SK-N-SH (cell line): ENCODE data around the gene PIK3CA. TPM values are rescaled to one million over a fixed set of nuclear protein-coding genes. Genes with fewer than 3 reads are reported as not detected.

Experiments used
- CTCF ChIA-PET: fragments of 300-600, 350-600 bp; formaldehyde crosslinking; extraction: SDS; loops from one replicate; lab custom pipeline; 2021; lab: Yijun Ruan, JAX
- POLR2A ChIA-PET: fragments of 350-600 bp; sonication (Branson Sonifier 250); formaldehyde crosslinking; extraction: SDS; loops from one replicate; lab custom pipeline; 2020; ENCODE audit warnings: antibody characterized with exemption, inconsistent platforms; lab: Yijun Ruan, JAX
- DNase-seq: peaks from one replicate; pipeline ENCODE4 v3.0.0; 2012
- H2AFZ ChIP-seq: fragments of 200-600 bp; sonication (generic); 2 replicates; pipeline ENCODE4 v1.8.1; 2016; ENCODE audit warnings: antibody characterized with exemption, mild to moderate bottlenecking, low read depth
- H3F3A ChIP-seq: fragments of 200-600 bp; sonication (generic); replicated peaks from 2 replicates; pipeline ENCODE3; 2016; ENCODE audit warnings: antibody characterized with exemption, mild to moderate bottlenecking; ENCODE audit not compliant: insufficient read depth
- H3K27ac ChIP-seq, 2 experiments: fragments of 200-500 bp in 1 of 2; fragments of 200-600 bp in 1 of 2; sonication (Bioruptor generic) in 1 of 2; sonication (generic), shearing (Covaris generic) in 1 of 2; 2 replicates each; pipeline versions ENCODE4 v1.5.1 to v1.6.1; 2014 to 2016; ENCODE audit warnings: low read depth in 2 of 2, inconsistent platforms in 1 of 2, low read length in 1 of 2, mild to moderate bottlenecking in 1 of 2, mixed read lengths in 1 of 2
- H3K27me3 ChIP-seq: fragments of 200-600 bp; sonication (generic), shearing (Covaris generic); 2 replicates; pipeline ENCODE4 v1.6.1; 2016; ENCODE audit warnings: mixed run types; ENCODE audit not compliant: insufficient read depth
- H3K36me3 ChIP-seq, 2 experiments: fragments of 200-500 bp in 1 of 2; fragments of 200-600 bp in 1 of 2; sonication (Bioruptor generic) in 1 of 2; sonication (generic) in 1 of 2; replicated peaks in 1 of 2; 2 replicates each; pipeline versions ENCODE3 to v1.5.1; 2014 to 2016; ENCODE audit warnings: low read length in 1 of 2, mild to moderate bottlenecking in 1 of 2; ENCODE audit not compliant: insufficient read depth in 2 of 2, control insufficient read depth in 1 of 2
- H3K4me1 ChIP-seq, 2 experiments: fragments of 200-500 bp in 1 of 2; fragments of 200-600 bp in 1 of 2; sonication (Bioruptor generic) in 1 of 2; sonication (generic), shearing (Covaris generic) in 1 of 2; 2 replicates each; pipeline versions ENCODE4 v1.5.1 to v1.6.1; 2014 to 2016; ENCODE audit warnings: low read depth in 1 of 2, low read length in 1 of 2, mixed run types in 1 of 2; ENCODE audit not compliant: insufficient read depth in 2 of 2, control insufficient read depth in 1 of 2
- H3K4me2 ChIP-seq: fragments of 200-600 bp; sonication (generic), shearing (Covaris generic); 2 replicates; pipeline ENCODE4 v1.6.1; 2017; ENCODE audit warnings: mixed run types
- H3K4me3 ChIP-seq, 2 experiments: fragments of 200-500 bp in 1 of 2; fragments of 200-600 bp in 1 of 2; sonication (Bioruptor generic) in 1 of 2; sonication (generic), shearing (Covaris generic) in 1 of 2; 2 replicates each; pipeline versions ENCODE4 v1.5.1 to v1.8.1; 2014 to 2016; ENCODE audit warnings: low read depth in 2 of 2, inconsistent platforms in 1 of 2, low read length in 1 of 2, mild to moderate bottlenecking in 1 of 2, mixed read lengths in 1 of 2, moderate library complexity in 1 of 2
- H3K79me2 ChIP-seq: fragments of 200-600 bp; sonication (generic); 2 replicates; pipeline ENCODE4 v1.8.1; 2017; ENCODE audit warnings: mild to moderate bottlenecking; ENCODE audit not compliant: insufficient read depth
- H3K9ac ChIP-seq: fragments of 200-600 bp; sonication (generic); 2 replicates; pipeline ENCODE4 v1.6.1; 2017; ENCODE audit warnings: mixed run types
- H3K9me2 ChIP-seq: fragments of 200-600 bp; sonication (generic); 2 replicates; pipeline ENCODE4 v1.6.1; 2017; ENCODE audit warnings: mixed run types
- H3K9me3 ChIP-seq: fragments of 200-600 bp; sonication (generic); 2 replicates; pipeline ENCODE4 v1.6.1; 2017; ENCODE audit warnings: mixed run types, mild to moderate bottlenecking, moderate library complexity
- H4K20me1 ChIP-seq: fragments of 200-600 bp; sonication (generic); 2 replicates; pipeline ENCODE4 v1.6.1; 2017; ENCODE audit warnings: mild to moderate bottlenecking, mixed run types; ENCODE audit not compliant: insufficient read depth
- ELF1 ChIP-seq: IDR thresholded peaks from 2 replicates; pipeline ENCODE4 v1.4.0; 2012
- EZH2phosphoT487 ChIP-seq: fragments of 200-600 bp; sonication (generic); IDR thresholded peaks from 2 replicates; pipeline ENCODE4 v1.6.1; 2017; ENCODE audit warnings: low read depth, mixed run types, mild to moderate bottlenecking, antibody characterized with exemption, moderate library complexity, borderline replicate concordance
- FOSL2 ChIP-seq: IDR thresholded peaks from 2 replicates; pipeline ENCODE4 v1.4.0; 2012; ENCODE audit warnings: low read depth, mild to moderate bottlenecking, moderate library complexity, borderline replicate concordance
- GATA2 ChIP-seq: sonication (generic); formaldehyde crosslinking; IDR thresholded peaks from 2 replicates; pipeline ENCODE4 v1.5.0; 2020; ENCODE audit warnings: mild to moderate bottlenecking, missing genetic modification reagents
- JUND ChIP-seq: IDR thresholded peaks from 2 replicates; pipeline ENCODE4 v1.4.0; 2012
- MAX ChIP-seq: IDR thresholded peaks from 2 replicates; pipeline ENCODE4 v1.4.0; 2012; ENCODE audit warnings: low read depth
- MEF2A ChIP-seq: IDR thresholded peaks from 2 replicates; pipeline ENCODE4 v1.4.0; 2012; ENCODE audit warnings: low read depth, borderline replicate concordance
- MXI1 ChIP-seq: IDR thresholded peaks from 2 replicates; pipeline ENCODE4 v1.6.1; 2012; ENCODE audit warnings: mild to moderate bottlenecking, low read depth, low read length, improper control_type of control experiment
- NFIC ChIP-seq: IDR thresholded peaks from 2 replicates; pipeline ENCODE4 v1.4.0; 2012; ENCODE audit warnings: borderline replicate concordance
- POLR2AphosphoS5 ChIP-seq: IDR thresholded peaks from 2 replicates; pipeline ENCODE4 v1.6.1; 2012; ENCODE audit warnings: low read depth, low read length
- REST ChIP-seq: IDR thresholded peaks from 2 replicates; pipeline ENCODE4 v1.6.1; 2012; ENCODE audit warnings: mild to moderate bottlenecking, low read depth, low read length, moderate library complexity
- RFX5 ChIP-seq: IDR thresholded peaks from 2 replicates; pipeline ENCODE4 v1.6.1; 2012; ENCODE audit warnings: mild to moderate bottlenecking, improper control_type of control experiment, low read length
- SMC3 ChIP-seq: IDR thresholded peaks from 2 replicates; pipeline ENCODE4 v1.6.1; 2012; ENCODE audit warnings: low read depth, low read length, improper control_type of control experiment
- TAF1 ChIP-seq: IDR thresholded peaks from 2 replicates; pipeline ENCODE4 v1.6.1; 2012; ENCODE audit warnings: low read depth, mild to moderate bottlenecking, low read length, moderate library complexity, borderline replicate concordance
- TEAD4 ChIP-seq: IDR thresholded peaks from 2 replicates; pipeline ENCODE4 v1.4.0; 2012; ENCODE audit warnings: mild to moderate bottlenecking, borderline replicate concordance; ENCODE audit not compliant: insufficient read depth
- USF1 ChIP-seq: IDR thresholded peaks from 2 replicates; pipeline ENCODE4 v1.4.0; 2012; ENCODE audit warnings: low read depth, borderline replicate concordance
- WGBS: methylation state at CpG from one replicate; pipeline ENCODE4 v1.1.6; 2017; ENCODE audit warnings: low lambda C conversion rate; 5-methylcytosine and 5-hydroxymethylcytosine counted together
- polyA plus RNA-seq, 3 experiments: library from polyadenylated mRNA; depleted of rRNA; stranded (reverse); fragments of >200 nt; gene quantifications; 2 replicates each; pipeline ENCODE4 v1.2.3, GENCODE V29; 2012
- TF ChIP-seq, protein P1 (sequence below): IDR thresholded peaks from 2 replicates; pipeline ENCODE4 v1.4.0; 2012; ENCODE audit warnings: low read depth, borderline replicate concordance
- TF ChIP-seq, protein P2 (sequence below): IDR thresholded peaks from 2 replicates; pipeline ENCODE4; 2012

Gene PIK3CA
- polyA plus RNA-seq, 1 of the 3 experiments (the other 2 are of a cell fraction), result 3.2 TPM

- H3K36me3 ChIP-seq, result no peaks in the 10 kb centered on the region
- H3K9me2 ChIP-seq, result no peaks in the 10 kb centered on the region
- peak overlapping the region; percentile 72 to 95 for H3K4me3 ChIP-seq
- ChIA-PET CTCF (interaction anchor here (0.8 to 5.1 kb wide), 5 partner anchors 10 to 170 kb away, joined by 3 to 42 read pairs (median 4); no protein-coding TSS in a partner anchor), POLR2A (interaction anchor here (1.2 to 1.6 kb wide), 2 partner anchors 13 to 86 kb away, joined by 3 to 4 read pairs; no protein-coding TSS in a partner anchor)
- peaks cover 56% of the 10 kb centered on the region for H3K79me2 ChIP-seq
- H3K4me1 ChIP-seq, result peaks cover 4 to 7% of the 10 kb centered on the region in 2 experiments; a peak in 3 of 4 replicates
- DNase-seq, result no peak
- no peaks in the 10 kb centered on the region for H3K9me3 ChIP-seq
- H3K4me2 ChIP-seq, result peak overlapping the region; percentile 71
- H3K9ac ChIP-seq, result peak overlapping the region; percentile 90
- 5% methylated on average over 9 of the region's 9 CpGs for WGBS
- H3K27ac ChIP-seq, result peak overlapping the region; percentile 83 to 94
- H4K20me1 ChIP-seq, result peaks cover 30% of the 10 kb centered on the region
- no peaks in the 10 kb centered on the region for H3K27me3 ChIP-seq
- peaks cover 16% of the 10 kb centered on the region for H3F3A ChIP-seq
- peak overlapping the region; percentile 54 for H2AFZ ChIP-seq
- TF ChIP-seq MXI1 (0 out of 2 replicates have a peak, but pooled peaks have one; percentile 13), GATA2 (CRISPR knock-in tag) (no peak), MAX (no peak; the same call in 1 of the 2 replicates), TAF1 (no peak), ELF1 (peak; percentile 55; the same call in 1 of the 2 replicates), FOSL2 (no peak)
These were observed 1.3 kb downstream of the PIK3CA start for GRCh38 chr3:179149406-179149867.

- H3K27ac ChIP-seq, result peak overlapping the region; percentile 83 to 94; a peak in 1 of 4 replicates
- WGBS, result 36% methylated on average over 4 of the region's 4 CpGs
- H4K20me1 ChIP-seq, result peaks cover 30% of the 10 kb centered on the region
- peak overlapping the region; percentile 54; the same call in 1 of the 2 replicates for H2AFZ ChIP-seq
- no peak for DNase-seq
- H3K9me2 ChIP-seq, result no peaks in the 10 kb centered on the region
- H3K9ac ChIP-seq, result peak overlapping the region; percentile 90
- POLR2A ChIA-PET, result interaction anchor here (1.6 kb wide), 1 partner anchor 86 kb away, joined by 3 read pairs; no protein-coding TSS in a partner anchor
- no peaks in the 10 kb centered on the region for H3K9me3 ChIP-seq
- peak overlapping the region; percentile 71 for H3K4me2 ChIP-seq
- no peaks in the 10 kb centered on the region for H3K27me3 ChIP-seq
- H3K4me3 ChIP-seq, result peak overlapping the region; percentile 72 to 95
- H3K4me1 ChIP-seq, result peaks cover 4 to 7% of the 10 kb centered on the region in 2 experiments; a peak in 3 of 4 replicates
- H3K36me3 ChIP-seq, result no peaks in the 10 kb centered on the region
- peaks cover 13% of the 10 kb centered on the region for H3F3A ChIP-seq
- CTCF ChIA-PET, result interaction anchor here (1.3 to 1.8 kb wide), 2 partner anchors 44 to 66 kb away, joined by 4 to 8 read pairs; no protein-coding TSS in a partner anchor
- H3K79me2 ChIP-seq, result peaks cover 60% of the 10 kb centered on the region
- no peak for TF ChIP-seq NFIC
- no peak for TF ChIP-seq RFX5
- no peak for TF ChIP-seq TEAD4
- no peak for TF ChIP-seq MEF2A
- TF ChIP-seq SMC3, result no peak
- TF ChIP-seq, protein P1, sequence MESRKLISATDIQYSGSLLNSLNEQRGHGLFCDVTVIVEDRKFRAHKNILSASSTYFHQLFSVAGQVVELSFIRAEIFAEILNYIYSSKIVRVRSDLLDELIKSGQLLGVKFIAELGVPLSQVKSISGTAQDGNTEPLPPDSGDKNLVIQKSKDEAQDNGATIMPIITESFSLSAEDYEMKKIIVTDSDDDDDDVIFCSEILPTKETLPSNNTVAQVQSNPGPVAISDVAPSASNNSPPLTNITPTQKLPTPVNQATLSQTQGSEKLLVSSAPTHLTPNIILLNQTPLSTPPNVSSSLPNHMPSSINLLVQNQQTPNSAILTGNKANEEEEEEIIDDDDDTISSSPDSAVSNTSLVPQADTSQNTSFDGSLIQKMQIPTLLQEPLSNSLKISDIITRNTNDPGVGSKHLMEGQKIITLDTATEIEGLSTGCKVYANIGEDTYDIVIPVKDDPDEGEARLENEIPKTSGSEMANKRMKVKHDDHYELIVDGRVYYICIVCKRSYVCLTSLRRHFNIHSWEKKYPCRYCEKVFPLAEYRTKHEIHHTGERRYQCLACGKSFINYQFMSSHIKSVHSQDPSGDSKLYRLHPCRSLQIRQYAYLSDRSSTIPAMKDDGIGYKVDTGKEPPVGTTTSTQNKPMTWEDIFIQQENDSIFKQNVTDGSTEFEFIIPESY, result no peak
- no peak for TF ChIP-seq POLR2AphosphoS5
- TF ChIP-seq MAX, result no peak
- TF ChIP-seq TAF1, result no peak
- no peak for TF ChIP-seq JUND
- TF ChIP-seq FOSL2, result no peak
- TF ChIP-seq, protein P2, sequence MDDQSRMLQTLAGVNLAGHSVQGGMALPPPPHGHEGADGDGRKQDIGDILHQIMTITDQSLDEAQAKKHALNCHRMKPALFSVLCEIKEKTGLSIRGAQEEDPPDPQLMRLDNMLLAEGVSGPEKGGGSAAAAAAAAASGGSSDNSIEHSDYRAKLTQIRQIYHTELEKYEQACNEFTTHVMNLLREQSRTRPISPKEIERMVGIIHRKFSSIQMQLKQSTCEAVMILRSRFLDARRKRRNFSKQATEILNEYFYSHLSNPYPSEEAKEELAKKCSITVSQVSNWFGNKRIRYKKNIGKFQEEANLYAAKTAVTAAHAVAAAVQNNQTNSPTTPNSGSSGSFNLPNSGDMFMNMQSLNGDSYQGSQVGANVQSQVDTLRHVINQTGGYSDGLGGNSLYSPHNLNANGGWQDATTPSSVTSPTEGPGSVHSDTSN, result no peak
- no peak for TF ChIP-seq USF1
- TF ChIP-seq REST, result no peak
- no peak for TF ChIP-seq ELF1
- no peak for TF ChIP-seq EZH2phosphoT487
These were observed 1.8 kb downstream of the PIK3CA start for GRCh38 chr3:179149951-179150350.
